OCI-LY1 (cell line): ENCODE results near the gene PLGRKT.

Experiments
- CTCF ChIP-seq: fragments of 200-600 bp; sonication (generic), shearing (Covaris generic); IDR thresholded peaks from 2 replicates; pipeline ENCODE4 v1.5.1; 2017; ENCODE audit warnings: mild to moderate bottlenecking, antibody characterized with exemption, low read length, moderate library complexity, mixed read lengths
- EZH2 ChIP-seq: fragments of 200-600 bp; sonication (generic), shearing (Covaris generic); IDR thresholded peaks from 2 replicates; pipeline ENCODE4 v1.8.0; 2017; ENCODE audit warnings: borderline replicate concordance, mixed run types, mild to moderate bottlenecking, antibody characterized with exemption, low read length, moderate library complexity, mixed read lengths

GRCh38 chr9:5449521-5450358 is 12.0 kb upstream of the PLGRKT start:
- TF ChIP-seq CTCF (no peak), EZH2 (no peak)
